GM18858 (cell line): ENCODE results near the gene TRPM3.
A peak's percentile ranks its signal among the peaks of the same experiment; 100 is the strongest.

ENCODE experiments used
- ATAC-seq: cut with Tn5 transposase; IDR thresholded peaks from one replicate; pipeline ENCODE4 v1.9.1; 2021; ENCODE audit not compliant: unreplicated experiment

Gene TRPM3

GRCh38 chr9:70616228-70616990 is 505.0 kb downstream of the TRPM3 start:
- ATAC-seq = no peak

- no peak for ATAC-seq
Observed at GRCh38 chr9:70615464-70616138, 505.8 kb downstream of the TRPM3 start.

- no peak for ATAC-seq
Observed at GRCh38 chr9:70614786-70615463, 506.5 kb downstream of the TRPM3 start.

- no peak for ATAC-seq
Observed at GRCh38 chr9:70613024-70613768, 508.2 kb downstream of the TRPM3 start.

DNA sequence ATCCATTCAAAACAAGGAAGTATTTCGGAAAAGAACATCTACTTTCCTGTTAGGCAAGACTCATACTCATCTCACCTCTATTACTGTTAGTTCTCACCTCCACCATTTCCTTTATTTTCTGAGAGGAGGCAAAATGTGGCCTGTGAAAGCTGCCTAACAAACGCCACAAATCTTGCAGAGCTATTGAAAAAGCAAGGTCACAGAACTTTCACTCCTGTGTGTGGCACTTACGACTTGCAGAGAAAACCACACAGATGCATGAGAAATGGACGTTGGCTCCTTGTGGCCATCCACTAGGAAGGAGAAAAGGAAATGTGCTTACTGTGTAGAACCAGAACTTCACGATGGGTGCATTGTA is 511.2 kb downstream of the TRPM3 start:
- no peak for ATAC-seq

- no peak for ATAC-seq
Observed at GRCh38 chr9:70609542-70610286, 511.7 kb downstream of the TRPM3 start.

- no peak for ATAC-seq
Observed at GRCh38 chr9:70609011-70609410, 512.4 kb downstream of the TRPM3 start.

GRCh38 chr9:70607926-70608325 is 513.5 kb downstream of the TRPM3 start:
- ATAC-seq = peak; percentile 51

DNA sequence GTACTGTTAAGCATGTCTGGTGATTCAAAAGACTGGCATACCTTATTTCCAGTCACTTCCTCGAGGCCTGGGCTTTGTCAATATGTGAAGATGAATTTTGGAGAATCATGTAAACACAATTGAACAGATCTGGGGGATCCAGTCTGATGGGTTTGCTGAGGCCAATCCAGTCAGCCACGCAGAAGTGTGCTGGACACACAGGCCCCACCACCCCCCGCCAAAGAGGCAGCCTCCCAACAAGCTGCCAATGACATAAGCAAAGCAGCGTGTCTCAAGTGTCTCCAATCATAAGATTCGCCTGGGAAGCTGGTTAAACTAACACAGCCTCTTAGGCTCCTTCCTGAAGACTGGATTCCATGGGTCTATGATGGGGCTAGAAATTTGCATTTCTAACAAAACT is 514.1 kb downstream of the TRPM3 start:
- no peak for ATAC-seq

DNA sequence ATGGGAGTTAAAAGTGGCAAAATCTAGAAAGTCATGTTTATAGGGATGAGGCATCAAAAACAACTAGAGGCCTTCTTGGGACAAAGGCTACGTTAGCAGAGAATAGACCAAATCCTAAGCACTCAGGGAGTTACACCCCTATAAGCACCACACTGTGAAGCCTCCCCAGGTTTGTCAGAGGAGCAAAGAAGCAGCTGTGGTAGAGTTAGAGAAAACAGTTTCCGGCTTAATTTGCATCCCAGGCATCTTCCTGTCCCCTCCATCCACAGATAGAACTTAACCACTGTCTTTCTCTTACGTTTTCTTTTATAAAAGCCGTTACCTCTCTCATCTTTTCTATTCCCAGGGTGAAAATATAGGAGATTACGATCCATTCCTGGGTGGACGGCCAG is 518.4 kb downstream of the TRPM3 start:
- ATAC-seq = no peak

GRCh38 chr9:70602321-70603019 is 519.0 kb downstream of the TRPM3 start:
- peak; percentile 86 for ATAC-seq

DNA sequence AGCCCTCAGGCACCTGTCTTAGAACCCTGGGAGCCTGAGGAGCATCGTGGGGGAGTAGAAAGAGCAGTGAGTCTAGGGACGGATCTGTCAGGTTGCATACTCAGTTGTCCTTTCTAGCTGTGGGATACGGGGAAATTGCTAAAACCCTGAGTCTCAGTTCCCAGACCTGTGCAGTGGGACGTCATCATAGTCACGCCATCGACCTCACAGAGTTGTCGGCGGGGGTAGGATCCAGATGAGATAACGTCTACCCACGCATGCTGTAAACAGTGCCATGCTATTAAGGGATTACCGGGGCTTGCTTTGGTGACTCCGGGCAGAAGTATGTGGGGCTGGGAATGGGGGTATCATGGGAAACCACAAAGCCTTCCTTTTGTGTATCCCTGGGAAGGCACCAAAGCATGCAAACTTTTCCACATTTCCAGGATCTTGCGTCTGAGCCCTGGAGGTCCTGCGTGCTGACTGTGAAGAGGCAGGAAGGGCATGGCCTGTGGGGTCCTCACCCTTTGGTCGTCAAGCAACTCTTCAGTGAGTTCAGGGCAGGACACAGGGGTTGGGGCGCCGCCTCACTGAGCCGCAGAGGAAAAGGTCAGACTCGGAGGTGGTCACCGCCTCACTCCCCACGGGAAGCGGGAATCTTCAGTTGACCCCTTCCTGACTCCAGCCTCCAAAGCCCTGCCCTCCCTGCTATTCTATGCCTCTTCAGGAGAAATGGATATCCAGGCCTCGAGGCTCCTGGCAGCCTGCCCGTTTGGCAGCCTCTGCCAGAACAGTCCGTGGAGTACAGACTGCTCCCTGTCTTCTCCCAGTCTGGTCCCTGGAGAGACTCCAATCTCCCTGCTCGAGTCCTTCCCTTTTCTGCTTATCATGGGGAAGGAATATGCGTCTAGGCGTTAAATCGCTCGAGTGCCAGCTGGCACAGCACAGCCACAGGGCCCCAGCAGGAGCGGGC is 520.1 kb downstream of the TRPM3 start:
- no peak for ATAC-seq

- no peak for ATAC-seq
Observed at GRCh38 chr9:70600506-70600905, 520.9 kb downstream of the TRPM3 start.

DNA sequence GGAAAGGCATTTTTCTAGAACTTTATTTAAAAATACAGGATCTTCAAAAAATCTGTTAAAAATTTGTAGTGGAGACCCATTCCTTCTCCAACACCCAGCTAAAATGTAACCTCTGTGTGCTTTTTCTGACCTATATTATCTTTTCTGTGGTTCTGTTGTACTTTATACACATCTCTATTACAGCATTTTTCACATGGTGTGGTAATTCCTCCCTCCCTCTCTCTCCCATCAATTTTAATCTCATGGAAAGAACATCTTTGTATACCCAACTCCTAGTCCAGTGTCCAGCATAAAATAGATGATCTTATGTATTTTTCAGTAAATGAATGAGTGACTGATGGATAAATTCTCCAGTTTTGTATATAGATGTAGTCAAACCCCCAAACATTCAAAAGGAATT is 523.5 kb downstream of the TRPM3 start:
- ATAC-seq = no peak

GRCh38 chr9:70595211-70595610 is 526.2 kb downstream of the TRPM3 start:
- no peak for ATAC-seq

GRCh38 chr9:70594386-70594944 is 527.0 kb downstream of the TRPM3 start:
- no peak for ATAC-seq

DNA sequence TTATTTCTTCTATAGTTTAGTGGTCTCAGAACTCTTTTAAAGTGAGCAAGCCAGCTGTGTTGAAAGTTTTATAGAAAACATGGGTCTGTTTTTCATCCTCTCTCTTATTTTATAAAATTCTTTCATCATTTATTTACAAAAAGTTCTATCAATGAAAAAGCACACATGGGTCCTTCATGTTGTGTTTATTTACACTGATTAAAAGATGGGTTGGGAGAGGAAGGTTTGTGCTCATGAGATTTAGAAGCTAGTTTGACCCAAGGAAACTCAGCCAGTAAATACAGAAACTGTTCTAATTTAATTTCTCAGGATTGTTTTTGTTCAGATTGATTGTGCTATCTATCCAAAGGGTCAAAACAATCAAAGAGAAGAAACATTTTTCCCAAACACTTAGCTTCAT is 528.2 kb downstream of the TRPM3 start:
- ATAC-seq = no peak

DNA sequence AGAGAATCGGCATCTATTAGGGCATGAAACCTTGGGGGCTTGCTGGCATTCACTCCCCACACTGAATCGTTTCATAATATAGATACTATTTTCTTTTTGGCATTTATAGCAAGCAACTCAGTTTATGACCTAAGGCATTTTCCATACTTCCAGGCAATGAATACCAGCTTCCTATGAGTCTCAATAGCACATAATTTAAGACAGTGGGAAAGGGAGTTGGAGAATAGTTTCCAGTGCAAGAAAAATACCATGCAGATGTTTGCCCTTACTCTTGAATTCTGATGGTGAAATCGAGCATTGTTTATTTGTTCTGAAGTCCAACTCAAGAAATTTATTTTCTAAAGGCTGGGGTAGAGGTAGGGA is 531.1 kb downstream of the TRPM3 start:
- no peak for ATAC-seq
